GM18907 (cell line): ENCODE measurements around the gene BPIFB2.

Source experiments
- ATAC-seq: cut with Tn5 transposase; IDR thresholded peaks from one replicate; pipeline ENCODE4 v1.9.1; 2021; ENCODE audit warnings: mild to moderate bottlenecking, moderate library complexity; ENCODE audit not compliant: unreplicated experiment

Gene BPIFB2

GRCh38 chr20:33020278-33021161 lies 13.0 kb downstream of the BPIFB2 start:
- no peak for ATAC-seq

GRCh38 chr20:33021879-33022278 lies 14.4 kb downstream of the BPIFB2 start:
- no peak for ATAC-seq

GRCh38 chr20:33022289-33022688 lies 14.8 kb downstream of the BPIFB2 start:
- ATAC-seq: no peak

- ATAC-seq: no peak
Measured at GRCh38 chr20:33022694-33023438, 15.4 kb downstream of the BPIFB2 start.

DNA sequence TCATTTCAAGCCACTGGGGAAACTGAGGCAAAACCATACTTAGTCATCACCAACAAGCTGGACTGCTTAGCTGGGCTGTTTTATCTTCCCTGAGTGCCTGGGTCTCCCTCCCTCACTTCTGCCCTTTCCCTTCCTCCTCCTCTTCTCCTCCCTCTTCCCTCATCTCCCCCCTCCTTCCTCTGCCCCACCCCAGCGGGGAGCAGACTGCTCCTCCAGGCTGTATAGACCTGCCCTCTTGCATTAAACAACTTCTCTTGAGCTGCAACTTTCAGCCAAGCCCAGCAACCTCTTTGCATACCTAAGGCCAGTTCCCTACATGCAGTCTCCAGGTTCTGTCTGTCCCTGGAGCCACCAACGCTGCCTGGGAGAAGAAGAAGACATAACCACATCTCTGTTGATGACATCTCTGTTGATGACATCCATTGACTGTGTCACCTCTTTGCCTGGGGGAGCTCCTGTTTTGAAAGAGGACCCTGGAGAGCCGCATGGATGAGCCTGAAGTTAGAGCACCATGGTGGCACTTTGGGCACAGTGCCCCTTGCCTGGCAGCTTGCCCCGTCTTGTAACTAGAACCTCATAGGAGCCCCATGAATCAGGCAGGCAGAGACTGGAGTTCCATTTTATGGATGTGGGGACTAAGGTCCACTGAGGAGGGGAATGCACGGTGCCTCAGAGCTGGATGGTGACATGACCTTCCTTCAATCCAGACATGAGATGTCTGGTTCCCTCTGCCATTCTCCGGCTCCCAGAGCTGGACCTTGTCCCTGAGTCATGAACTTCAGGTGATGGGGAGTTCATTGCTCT lies 16.1 kb downstream of the BPIFB2 start:
- ATAC-seq: no peak

GRCh38 chr20:33024243-33024560 lies 16.7 kb downstream of the BPIFB2 start:
- no peak for ATAC-seq

GRCh38 chr20:33024609-33025317 lies 17.3 kb downstream of the BPIFB2 start:
- ATAC-seq: no peak

GRCh38 chr20:33025318-33025876 lies 17.9 kb downstream of the BPIFB2 start:
- no peak for ATAC-seq

DNA sequence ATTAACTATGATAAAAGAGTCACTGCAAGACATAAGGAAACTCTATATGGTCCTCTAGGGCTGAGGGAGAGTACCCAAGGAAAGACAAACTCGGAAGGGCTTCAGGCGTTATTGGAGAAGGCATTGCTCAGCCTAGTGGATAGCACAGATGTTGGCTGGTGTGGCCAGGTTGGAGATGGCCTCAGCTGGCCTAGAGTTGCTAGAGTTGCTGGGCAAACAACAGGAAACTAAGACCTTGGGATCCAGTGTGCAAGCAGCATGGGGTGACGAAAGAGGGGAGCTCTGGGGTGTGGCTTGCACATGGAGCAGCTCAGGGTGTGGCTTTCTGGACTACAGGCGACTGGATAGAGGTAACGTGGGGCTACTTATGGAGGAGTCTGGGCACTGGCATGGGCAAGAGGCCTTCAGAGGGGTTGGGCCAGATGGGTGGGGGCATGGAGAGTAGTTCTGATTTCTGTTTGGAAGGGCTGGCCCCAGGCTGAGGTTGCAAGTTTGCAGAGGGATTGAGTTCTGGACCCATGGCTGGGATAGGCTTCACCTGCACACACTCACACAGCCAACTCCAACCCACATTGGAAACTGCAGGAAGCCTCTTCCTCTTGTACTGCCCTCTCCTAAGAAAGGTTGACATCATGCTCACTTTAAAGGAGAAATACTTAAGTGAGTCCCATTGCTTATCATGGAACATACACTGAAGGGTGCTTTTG lies 18.7 kb downstream of the BPIFB2 start:
- ATAC-seq: no peak

GRCh38 chr20:33026779-33027759 lies 19.6 kb downstream of the BPIFB2 start:
- no peak for ATAC-seq

GRCh38 chr20:33027769-33028751 lies 20.6 kb downstream of the BPIFB2 start:
- ATAC-seq: no peak

DNA sequence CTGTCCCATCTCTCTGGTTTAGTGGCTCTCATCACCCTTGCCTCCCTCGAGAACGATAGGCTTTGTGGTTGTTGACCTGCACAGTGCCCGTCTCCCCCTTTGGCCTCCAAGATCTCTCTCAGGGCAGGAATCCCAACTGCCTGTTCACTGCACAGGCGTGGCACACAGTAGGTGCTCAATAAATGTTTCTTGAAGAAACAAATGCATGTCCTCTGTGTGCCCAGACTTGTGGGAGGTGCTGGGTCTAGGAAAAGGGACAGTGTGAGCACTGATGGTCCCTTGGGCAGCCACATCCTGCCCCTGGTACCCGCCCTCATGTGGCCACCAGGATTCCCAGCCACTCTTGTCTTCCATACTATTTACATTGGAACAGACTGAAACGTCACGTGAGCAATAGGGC lies 21.4 kb downstream of the BPIFB2 start:
- no peak for ATAC-seq

GRCh38 chr20:33030076-33030475 lies 22.6 kb downstream of the BPIFB2 start:
- ATAC-seq: no peak

GRCh38 chr20:33030569-33030968 lies 23.1 kb downstream of the BPIFB2 start:
- no peak for ATAC-seq

DNA sequence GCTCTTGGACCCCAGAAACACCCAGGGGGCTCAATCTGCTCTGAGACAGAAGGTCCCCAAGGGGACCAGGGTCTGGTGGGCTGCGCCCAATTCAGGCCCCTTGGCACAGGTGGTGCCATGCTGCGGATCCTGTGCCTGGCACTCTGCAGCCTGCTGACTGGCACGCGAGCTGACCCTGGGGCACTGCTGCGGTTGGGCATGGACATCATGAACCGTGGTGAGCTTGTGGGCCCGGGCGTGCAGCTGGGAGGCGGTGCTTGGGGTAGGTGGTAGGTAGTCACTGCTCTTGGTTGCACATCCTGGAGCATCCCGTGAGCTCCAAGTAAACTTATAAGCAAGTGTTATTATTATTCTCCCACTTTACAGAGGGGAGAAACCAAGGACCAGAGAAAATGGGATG lies 24.0 kb downstream of the BPIFB2 start, which contains the start of gene BPIFB6:
Gene BPIFB6 (plus strand): TSS at position 118 of the 400 bp plus-strand sequence. CDS start 0 bp downstream, at position 118.
- no peak for ATAC-seq

DNA sequence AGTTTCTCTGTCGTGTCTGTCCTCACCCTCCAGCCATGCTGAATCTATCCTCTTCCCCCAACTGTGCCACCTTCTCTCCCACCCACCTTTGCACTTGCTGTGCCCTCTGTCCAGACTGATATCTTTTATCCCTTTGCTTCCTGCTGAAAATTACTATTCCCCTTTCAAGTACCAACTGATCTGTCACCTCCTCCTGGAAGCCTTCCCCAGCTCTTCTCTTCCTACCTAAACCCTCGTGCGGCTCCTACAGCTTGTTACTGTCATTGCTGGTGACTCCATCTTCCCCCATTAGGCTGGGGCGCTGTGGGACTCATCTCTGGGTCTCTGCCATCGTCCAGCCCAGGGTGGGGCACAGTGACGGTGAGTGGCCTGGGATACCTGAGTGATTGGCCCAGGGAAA lies 25.1 kb downstream of the BPIFB2 start:
- no peak for ATAC-seq

- no peak for ATAC-seq
Measured at GRCh38 chr20:33033381-33033780, 25.9 kb downstream of the BPIFB2 start.
